HPDE6-E6E7 (cell line): Measurements from ENCODE around the gene SYNRG.

ENCODE experiments used
- DNase-seq: peaks from one replicate; pipeline ENCODE4 v3.0.0; 2011; ENCODE audit warnings: missing footprints; ENCODE audit errors: extremely low spot score

The SYNRG gene

GRCh38 chr17:37605813-37606505 lies 3.3 kb downstream of the SYNRG start:
- DNase-seq = no peak

GRCh38 chr17:37605081-37605480 lies 4.1 kb downstream of the SYNRG start:
- DNase-seq = no peak

GRCh38 chr17:37604556-37604955 lies 4.7 kb downstream of the SYNRG start:
- no peak for DNase-seq

- no peak for DNase-seq
Observed at GRCh38 chr17:37598145-37598544, 11.1 kb downstream of the SYNRG start.

GRCh38 chr17:37592291-37592690 lies 16.9 kb downstream of the SYNRG start:
- DNase-seq = no peak

- no peak for DNase-seq
Observed at GRCh38 chr17:37585066-37585465, 24.2 kb downstream of the SYNRG start.

GRCh38 chr17:37576281-37576680 lies 32.9 kb downstream of the SYNRG start:
- DNase-seq = no peak

- DNase-seq = no peak
Observed at GRCh38 chr17:37574427-37574826, 34.8 kb downstream of the SYNRG start.

- no peak for DNase-seq
Observed at GRCh38 chr17:37571674-37572073, 37.5 kb downstream of the SYNRG start.

- DNase-seq = peak; percentile 92
Observed at GRCh38 chr17:37570527-37571093, 38.6 kb downstream of the SYNRG start.

GRCh38 chr17:37568350-37569053 lies 40.7 kb downstream of the SYNRG start:
- no peak for DNase-seq

- DNase-seq = no peak
Observed at GRCh38 chr17:37567538-37567937, 41.7 kb downstream of the SYNRG start.

GRCh38 chr17:37567137-37567536 lies 42.1 kb downstream of the SYNRG start:
- no peak for DNase-seq

GRCh38 chr17:37564252-37564651 lies 45.0 kb downstream of the SYNRG start:
- no peak for DNase-seq

- no peak for DNase-seq
Observed at GRCh38 chr17:37562016-37562745, 47.0 kb downstream of the SYNRG start.

- no peak for DNase-seq
Observed at GRCh38 chr17:37558299-37558698, 50.9 kb downstream of the SYNRG start.

GRCh38 chr17:37557482-37557881 lies 51.7 kb downstream of the SYNRG start:
- DNase-seq = no peak

GRCh38 chr17:37555386-37555785 lies 53.8 kb downstream of the SYNRG start:
- no peak for DNase-seq

- DNase-seq = no peak
Observed at GRCh38 chr17:37553401-37553966, 55.7 kb downstream of the SYNRG start.

GRCh38 chr17:37551788-37552187 lies 57.4 kb downstream of the SYNRG start:
- DNase-seq = peak; percentile 73

GRCh38 chr17:37547986-37548385 lies 61.2 kb downstream of the SYNRG start:
- DNase-seq = no peak

GRCh38 chr17:37546302-37546701 lies 62.9 kb downstream of the SYNRG start:
- DNase-seq = no peak
